Right lobe of liver (tissue), 6 donors: Measurements from ENCODE around the gene AGRN. TPM values are rescaled to one million over a fixed set of nuclear protein-coding genes. Genes with fewer than 3 reads are reported as not detected.
A peak's percentile ranks its signal among the peaks of the same experiment; 100 is the strongest.

ENCODE experiments used
- ATAC-seq, 4 donors: fragments of 200-7000 bp; cut with Tn5 transposase; one replicate each; pipeline ENCODE4 v1.9.1; 2020; ENCODE audit warnings: mild to moderate bottlenecking in 4 of 4, moderate library complexity in 4 of 4
- DNase-seq, 3 donors: peaks; one replicate each; pipeline ENCODE4 v3.0.0-alpha.2; 2020
- H3K27ac ChIP-seq, 3 donors: fragments of 200-600 bp; one replicate each; pipeline ENCODE4 v1.8.0; 2022
- H3K27me3 ChIP-seq, 2 donors: fragments of 200-600 bp; one replicate each; pipeline ENCODE4 v1.8.0; 2022
- H3K36me3 ChIP-seq, 4 donors: fragments of 200-600 bp; sonication (generic) in 1 of 4; one replicate each; pipeline versions ENCODE4 v1.5.1 to v1.8.0; 2017 to 2022; ENCODE audit warnings: control low read depth in 1 of 4
- H3K4me1 ChIP-seq, 4 donors: fragments of 200-600 bp; sonication (generic) in 1 of 4; one replicate each; pipeline versions ENCODE4 v1.5.1 to v1.8.0; 2017 to 2022; ENCODE audit warnings: control low read depth in 1 of 4
- H3K4me3 ChIP-seq, 3 donors: fragments of 200-600 bp; one replicate each; pipeline ENCODE4 v1.8.0; 2022
- H3K9me3 ChIP-seq, 4 donors: fragments of 200-600 bp; sonication (generic) in 1 of 4; one replicate each; pipeline versions ENCODE4 v1.5.1 to v1.8.0; 2017 to 2022; ENCODE audit warnings: control low read depth in 1 of 4
- POLR2A ChIP-seq: fragments of 450-650 bp; IDR thresholded peaks from one replicate; pipeline ENCODE4 v1.6.1; 2017; ENCODE audit warnings: antibody characterized with exemption, mild to moderate bottlenecking
- WGBS: methylation state at CpG from one replicate; pipeline ENCODE4 v1.1.6; 2018; ENCODE audit warnings: low coverage, low lambda C conversion rate; ENCODE audit not compliant: insufficient coverage; ENCODE audit errors: missing lambda C conversion rate; 5-methylcytosine and 5-hydroxymethylcytosine counted together
- intact Hi-C, 2 donors: fragments of 100-400 bp; cut with DNase I; formaldehyde crosslinking; loops; one replicate each; pipeline versions ENCODE4 v1.11.2 to v1.14.1; 2022
- total RNA-seq, 6 experiments: library from RNA; depleted of rRNA in 2 of 6; stranded (reverse); fragments of >200 nt in 2 of 6; fragmentation: NEBNext Ultra II Directional in 3 of 6; extraction: Animal tissue kit (Norgen Biotek cat#: 25700) in 3 of 6; gene quantifications; one replicate each; pipeline versions ENCODE4 v1.1.0 to v1.2.4, GENCODE V29; 2016 to 2023
- TF ChIP-seq, protein P1 (sequence below), 4 donors: fragments of 200-600 bp in 3 of 4; fragments of 450-650 bp in 1 of 4; IDR thresholded peaks; one replicate each; pipeline versions ENCODE4 v1.5.1 to v1.8.0; 2016 to 2022; ENCODE audit warnings: antibody characterized with exemption in 4 of 4, mild to moderate bottlenecking in 2 of 4
- donor health status: DM: no; HTN: yes; CAD: no.
- donor health status: DM: no; HTN: no; CAD: no.
- donor health status: DM: no; HTN: no; CAD: no.
- donor health status: DM: no; HTN: yes; CAD: no.
- donor health status: DM: no; HTN: yes; CAD: no.

Gene AGRN
- total RNA-seq, 6 experiments from 2014 or later = 14.2 to 44.5 (median 35.2) TPM

DNA sequence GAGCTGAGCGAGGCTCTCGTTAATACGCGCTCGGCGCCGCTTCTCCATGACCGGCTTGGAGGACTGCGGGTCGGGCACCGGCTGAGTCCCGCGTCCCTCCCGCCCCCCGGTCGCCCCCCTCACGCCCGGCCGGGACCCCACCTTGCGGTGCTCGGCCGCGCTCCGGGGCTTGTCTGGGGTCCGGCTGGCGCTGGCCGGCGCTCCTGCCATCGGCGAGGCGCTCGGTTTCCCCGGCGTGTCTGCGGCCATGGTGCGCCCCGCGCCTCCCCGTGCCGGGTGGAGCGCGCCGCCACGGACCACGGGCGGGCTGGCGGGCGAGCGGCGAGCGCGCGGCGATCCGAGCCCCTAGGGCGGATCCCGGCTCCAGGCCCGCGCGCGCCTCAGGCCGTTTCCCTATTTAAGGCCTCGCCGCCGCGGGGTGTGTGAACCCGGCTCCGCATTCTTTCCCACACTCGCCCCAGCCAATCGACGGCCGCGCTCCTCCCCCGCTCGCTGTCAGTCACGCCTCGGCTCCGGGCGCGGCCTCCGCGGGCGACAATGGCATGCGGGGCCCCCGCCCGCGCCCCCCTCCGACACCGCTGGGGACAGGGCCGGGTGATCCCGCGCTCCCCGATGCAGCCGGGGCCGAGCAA lies 20.1 kb upstream of the AGRN start, which contains the start of gene HES4:
TSS of gene HES4 (minus strand) at position 373 of the 632 bp plus-strand sequence. CDS start at position 249, 124 bp downstream.
- peak; percentile 87 to 92 (median 89) for DNase-seq
- intact Hi-C loops = no loop called here
- no peaks in the 10 kb centered on the region for H3K9me3 ChIP-seq
- peaks cover 0 to 38% (median 2%) of the 10 kb centered on the region in 4 donors for H3K4me1 ChIP-seq
- H3K27me3 ChIP-seq = peaks cover 6 to 14% of the 10 kb centered on the region in 2 donors
- 0% methylated on average over 1 of the region's 95 CpGs for WGBS
- peak; percentile 91 for TF ChIP-seq POLR2A
- TF ChIP-seq, protein P1, sequence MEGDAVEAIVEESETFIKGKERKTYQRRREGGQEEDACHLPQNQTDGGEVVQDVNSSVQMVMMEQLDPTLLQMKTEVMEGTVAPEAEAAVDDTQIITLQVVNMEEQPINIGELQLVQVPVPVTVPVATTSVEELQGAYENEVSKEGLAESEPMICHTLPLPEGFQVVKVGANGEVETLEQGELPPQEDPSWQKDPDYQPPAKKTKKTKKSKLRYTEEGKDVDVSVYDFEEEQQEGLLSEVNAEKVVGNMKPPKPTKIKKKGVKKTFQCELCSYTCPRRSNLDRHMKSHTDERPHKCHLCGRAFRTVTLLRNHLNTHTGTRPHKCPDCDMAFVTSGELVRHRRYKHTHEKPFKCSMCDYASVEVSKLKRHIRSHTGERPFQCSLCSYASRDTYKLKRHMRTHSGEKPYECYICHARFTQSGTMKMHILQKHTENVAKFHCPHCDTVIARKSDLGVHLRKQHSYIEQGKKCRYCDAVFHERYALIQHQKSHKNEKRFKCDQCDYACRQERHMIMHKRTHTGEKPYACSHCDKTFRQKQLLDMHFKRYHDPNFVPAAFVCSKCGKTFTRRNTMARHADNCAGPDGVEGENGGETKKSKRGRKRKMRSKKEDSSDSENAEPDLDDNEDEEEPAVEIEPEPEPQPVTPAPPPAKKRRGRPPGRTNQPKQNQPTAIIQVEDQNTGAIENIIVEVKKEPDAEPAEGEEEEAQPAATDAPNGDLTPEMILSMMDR (IDR thresholded peaks at IDR 0.05) = no peak
- H3K4me3 ChIP-seq = peak within 1 kb of the TSS; percentile 50 to 67 (median 58)
- H3K36me3 ChIP-seq = no peaks in the 10 kb centered on the region
- ATAC-seq = peak; percentile 73 to 81 (median 79)
- H3K27ac ChIP-seq = peak within 1 kb of the TSS; percentile 76 to 92 (median 80)

DNA sequence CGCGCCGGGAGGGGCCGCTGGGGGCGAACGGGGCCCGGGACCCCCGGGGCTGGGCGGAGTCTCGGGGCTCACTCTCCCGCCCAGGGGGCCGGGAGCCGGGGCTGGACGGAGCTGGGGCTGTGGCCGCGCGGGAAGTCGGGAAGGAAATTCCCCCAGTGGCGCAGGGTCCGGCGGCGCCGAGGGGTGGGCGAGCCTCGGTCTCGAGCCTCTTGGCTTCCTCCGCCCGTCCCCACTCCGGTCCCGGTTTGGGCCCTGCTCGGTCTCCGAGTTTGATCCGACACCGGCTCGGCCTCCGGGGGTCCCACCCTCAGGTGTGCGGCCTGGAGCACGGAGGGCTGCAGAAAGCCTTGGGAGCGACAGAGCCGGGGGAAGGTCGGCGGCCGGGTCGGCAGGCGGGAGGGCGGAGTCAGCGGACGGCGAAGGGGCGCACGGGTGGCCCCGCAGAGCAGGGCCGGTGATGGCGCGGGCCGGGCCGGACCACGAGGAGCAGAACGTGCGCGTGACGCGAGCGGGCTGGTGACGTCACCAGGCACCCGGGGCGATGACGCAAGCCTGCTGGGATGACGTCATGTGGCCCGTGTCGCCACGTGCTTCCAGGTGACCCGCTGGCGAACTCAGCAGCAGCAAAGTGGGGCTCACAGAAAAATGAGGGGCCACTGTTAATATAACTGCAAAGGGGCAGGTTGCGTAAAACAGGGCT lies 19.4 kb upstream of the AGRN start:
- H3K27me3 ChIP-seq = peaks cover 6 to 14% of the 10 kb centered on the region in 2 donors

DNA sequence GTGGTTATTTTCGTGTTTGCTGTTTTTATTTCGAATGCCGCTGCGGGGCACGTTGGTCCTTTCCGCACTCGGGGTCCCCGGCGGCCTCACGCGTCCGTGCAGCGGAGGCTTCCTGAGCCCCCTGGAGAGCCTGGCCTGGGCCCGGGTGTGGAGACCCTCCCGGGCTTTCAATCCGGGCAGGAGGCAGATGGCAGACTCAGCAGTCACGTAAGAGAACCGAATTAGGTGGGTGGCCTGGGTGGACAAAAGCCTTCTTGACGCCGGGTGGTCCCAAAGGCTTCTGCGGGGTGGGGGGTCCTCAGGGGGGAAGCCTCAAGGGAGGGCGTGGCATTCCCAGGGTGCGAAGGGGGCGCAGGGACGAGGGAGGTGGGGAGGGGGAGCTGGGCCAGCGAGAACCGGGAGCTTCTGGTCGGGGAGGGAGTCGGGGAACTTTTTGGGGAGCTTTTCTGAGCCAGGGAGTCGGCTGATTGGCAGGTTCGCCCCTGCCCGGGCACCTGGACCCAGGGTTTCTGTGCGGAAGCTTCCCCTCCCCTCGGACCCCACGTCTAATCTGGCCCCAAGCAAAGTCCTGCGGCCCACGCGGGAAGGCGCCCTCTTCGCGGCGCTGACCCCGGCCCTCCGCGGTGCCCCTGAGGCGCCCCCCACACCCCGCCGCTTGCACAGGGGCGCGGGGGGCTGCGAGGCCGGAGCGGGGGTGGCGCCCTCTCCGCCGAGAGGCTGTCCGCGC lies 18.7 kb upstream of the AGRN start:
- DNase-seq = peak in 2 of 3 donors; percentile 48 to 57
- Histone ChIP-seq H3K27me3 (peaks cover 6 to 14% of the 10 kb centered on the region in 2 donors), H3K4me3 (peak overlapping the region; percentile 50 to 67 (median 58)), H3K4me1 (peaks cover 0 to 51% (median 6%) of the 10 kb centered on the region in 4 donors), H3K27ac (peak overlapping the region; percentile 76 to 92 (median 80)), H3K9me3 (no peaks in the 10 kb centered on the region), H3K36me3 (no peaks in the 10 kb centered on the region)
- WGBS = 1% methylated on average over 19 of the region's 58 CpGs
- TF ChIP-seq POLR2A = no peak
- intact Hi-C loops = no loop called here
- ATAC-seq = no peak

More for the DNA sequence above, 19.4 kb upstream of the AGRN start:
- H3K9me3 ChIP-seq = no peaks in the 10 kb centered on the region
- 6% methylated on average over 6 of the region's 75 CpGs for WGBS
- TF ChIP-seq, protein P1 (IDR thresholded peaks at IDR 0.05) = no peak
- TF ChIP-seq POLR2A = peak; percentile 10
- peak overlapping the region; percentile 76 to 92 (median 80) for H3K27ac ChIP-seq
- peak; percentile 30 to 45 (median 38) for ATAC-seq
- peaks cover 0 to 44% (median 5%) of the 10 kb centered on the region in 4 donors for H3K4me1 ChIP-seq
- H3K36me3 ChIP-seq = no peaks in the 10 kb centered on the region
- intact Hi-C loops = no loop called here
- H3K4me3 ChIP-seq = peak overlapping the region; percentile 50 to 67 (median 58)
- DNase-seq = peak; percentile 70 to 79 (median 75)

DNA sequence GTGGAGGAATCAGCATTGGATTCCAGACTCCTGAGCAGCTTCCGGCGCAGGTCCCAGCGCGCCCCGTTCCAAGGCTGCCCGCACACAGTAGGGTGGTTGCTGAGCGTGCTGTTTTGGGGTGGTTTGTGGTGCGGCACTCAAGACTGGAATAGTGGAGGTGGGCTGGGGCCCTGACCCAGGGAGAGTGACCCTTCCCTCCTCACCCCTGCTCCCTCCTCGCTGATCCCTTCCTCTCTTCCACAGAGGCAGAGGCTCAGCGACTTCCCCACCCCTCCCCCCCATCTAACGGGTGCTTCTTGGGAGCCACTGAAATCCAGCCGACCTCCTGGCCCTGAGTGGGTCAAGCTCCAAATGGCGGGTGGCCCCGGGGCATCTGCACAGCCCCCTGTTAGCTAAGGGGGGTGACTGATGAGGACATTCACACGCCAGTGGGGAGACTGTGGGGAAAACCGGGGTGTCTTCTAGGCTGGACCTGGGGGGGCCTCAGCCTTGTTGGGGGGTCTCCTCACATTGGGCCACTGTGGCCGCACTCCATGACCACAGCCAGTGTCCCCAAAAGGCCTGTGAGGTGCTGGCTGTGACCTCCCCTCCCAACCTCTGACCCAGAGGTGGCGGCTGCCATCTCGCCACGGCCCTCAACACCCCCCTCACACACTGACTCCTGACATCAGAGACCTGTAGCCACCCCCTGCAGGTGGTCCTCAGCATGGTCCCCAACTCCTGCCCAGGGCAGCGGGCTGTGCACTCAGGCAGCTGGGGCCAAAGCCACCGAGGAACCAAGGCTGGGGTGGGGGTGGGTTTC lies 16.1 kb upstream of the AGRN start:
- no peak for TF ChIP-seq POLR2A
- TF ChIP-seq, protein P1 (IDR thresholded peaks at IDR 0.05) = no peak
- H3K27me3 ChIP-seq = no peaks in the 10 kb centered on the region
- no peaks in the 10 kb centered on the region for H3K36me3 ChIP-seq
- 59% methylated on average over 4 of the region's 22 CpGs for WGBS
- peaks cover 0 to 53% (median 8%) of the 10 kb centered on the region in 4 donors for H3K4me1 ChIP-seq
- no peak overlapping the region for H3K27ac ChIP-seq
- no peaks in the 10 kb centered on the region for H3K9me3 ChIP-seq
- no peak overlapping the region for H3K4me3 ChIP-seq
- intact Hi-C loops = no loop called here
- no peak for DNase-seq
- no peak for ATAC-seq
